ENCODE data around the gene PLCG2. TPM values are rescaled to one million over a fixed set of nuclear protein-coding genes. Genes with fewer than 3 reads are reported as not detected.

The PLCG2 gene
- total RNA-seq, 1 donor from 2014 or later: 8.4 TPM

- Histone ChIP-seq H3K27me3 (ENCODE audit: control insufficient read depth in 3 of 3, insufficient read depth in 3 of 3, low read length in 3 of 3) (peaks cover 0 to 3% (median 0%) of the 10 kb centered on the region in 3 donors), H3K9me3 (ENCODE audit: control insufficient read depth in 3 of 3, low read length in 3 of 3) (no peaks in the 10 kb centered on the region), H3K4me1 (ENCODE audit: control insufficient read depth in 3 of 3, insufficient read depth in 3 of 3, low read length in 3 of 3) (peaks cover 0 to 8% (median 2%) of the 10 kb centered on the region in 3 donors), H3K4me3 (ENCODE audit: low read length in 3 of 3) (no peak overlapping the region), H3K36me3 (ENCODE audit: control insufficient read depth in 3 of 3, insufficient read depth in 3 of 3, low read length in 3 of 3) (no peaks in the 10 kb centered on the region), H3K27ac (ENCODE audit: low read depth, low read length) (no peak overlapping the region), H3K9ac (ENCODE audit: low read depth in 1 of 3, low read length in 3 of 3) (no peak overlapping the region)
Observed at GRCh38 chr16:81832801-81833547, 53.9 kb downstream of the PLCG2 start.

GRCh38 chr16:81833751-81834150, 54.7 kb downstream of the PLCG2 start:
- no peak overlapping the region for H3K27ac ChIP-seq (ENCODE audit: low read depth, low read length)
- H3K4me1 ChIP-seq (ENCODE audit: control insufficient read depth in 3 of 3, insufficient read depth in 3 of 3, low read length in 3 of 3): peaks cover 0 to 8% (median 2%) of the 10 kb centered on the region in 3 donors
- H3K27me3 ChIP-seq (ENCODE audit: control insufficient read depth in 3 of 3, insufficient read depth in 3 of 3, low read length in 3 of 3): peaks cover 0 to 3% (median 0%) of the 10 kb centered on the region in 3 donors
- H3K9ac ChIP-seq (ENCODE audit: low read depth in 1 of 3, low read length in 3 of 3): no peak overlapping the region
- no peaks in the 10 kb centered on the region for H3K36me3 ChIP-seq (ENCODE audit: control insufficient read depth in 3 of 3, insufficient read depth in 3 of 3, low read length in 3 of 3)
- no peaks in the 10 kb centered on the region for H3K9me3 ChIP-seq (ENCODE audit: control insufficient read depth in 3 of 3, low read length in 3 of 3)
- H3K4me3 ChIP-seq (ENCODE audit: low read length in 3 of 3): no peak overlapping the region

GRCh38 chr16:81834868-81835267, 55.8 kb downstream of the PLCG2 start:
- H3K4me1 ChIP-seq (ENCODE audit: control insufficient read depth in 3 of 3, insufficient read depth in 3 of 3, low read length in 3 of 3): peaks cover 0 to 8% (median 2%) of the 10 kb centered on the region in 3 donors
- no peaks in the 10 kb centered on the region for H3K9me3 ChIP-seq (ENCODE audit: control insufficient read depth in 3 of 3, low read length in 3 of 3)
- no peak overlapping the region for H3K9ac ChIP-seq (ENCODE audit: low read depth in 1 of 3, low read length in 3 of 3)
- H3K4me3 ChIP-seq (ENCODE audit: low read length in 3 of 3): no peak overlapping the region
- no peaks in the 10 kb centered on the region for H3K36me3 ChIP-seq (ENCODE audit: control insufficient read depth in 3 of 3, insufficient read depth in 3 of 3, low read length in 3 of 3)
- H3K27ac ChIP-seq (ENCODE audit: low read depth, low read length): no peak overlapping the region
- H3K27me3 ChIP-seq (ENCODE audit: control insufficient read depth in 3 of 3, insufficient read depth in 3 of 3, low read length in 3 of 3): peaks cover 0 to 3% (median 0%) of the 10 kb centered on the region in 3 donors

- no peak overlapping the region for H3K4me3 ChIP-seq (ENCODE audit: low read length in 3 of 3)
- no peaks in the 10 kb centered on the region for H3K9me3 ChIP-seq (ENCODE audit: control insufficient read depth in 3 of 3, low read length in 3 of 3)
- no peaks in the 10 kb centered on the region for H3K36me3 ChIP-seq (ENCODE audit: control insufficient read depth in 3 of 3, insufficient read depth in 3 of 3, low read length in 3 of 3)
- H3K4me1 ChIP-seq (ENCODE audit: control insufficient read depth in 3 of 3, insufficient read depth in 3 of 3, low read length in 3 of 3): peaks cover 0 to 8% (median 2%) of the 10 kb centered on the region in 3 donors
- H3K27ac ChIP-seq (ENCODE audit: low read depth, low read length): no peak overlapping the region
- H3K9ac ChIP-seq (ENCODE audit: low read depth in 1 of 3, low read length in 3 of 3): no peak overlapping the region
- peaks cover 0 to 8% (median 3%) of the 10 kb centered on the region in 3 donors for H3K27me3 ChIP-seq (ENCODE audit: control insufficient read depth in 3 of 3, insufficient read depth in 3 of 3, low read length in 3 of 3)
Observed at GRCh38 chr16:81836279-81837054, 57.4 kb downstream of the PLCG2 start.

GRCh38 chr16:81837312-81837751, 58.2 kb downstream of the PLCG2 start:
- peaks cover 0 to 4% (median 2%) of the 10 kb centered on the region in 3 donors for H3K4me1 ChIP-seq (ENCODE audit: control insufficient read depth in 3 of 3, insufficient read depth in 3 of 3, low read length in 3 of 3)
- peaks cover 0 to 12% (median 3%) of the 10 kb centered on the region in 3 donors for H3K27me3 ChIP-seq (ENCODE audit: control insufficient read depth in 3 of 3, insufficient read depth in 3 of 3, low read length in 3 of 3)
- H3K9me3 ChIP-seq (ENCODE audit: control insufficient read depth in 3 of 3, low read length in 3 of 3): no peaks in the 10 kb centered on the region
- no peak overlapping the region for H3K9ac ChIP-seq (ENCODE audit: low read depth in 1 of 3, low read length in 3 of 3)
- H3K36me3 ChIP-seq (ENCODE audit: control insufficient read depth in 3 of 3, insufficient read depth in 3 of 3, low read length in 3 of 3): no peaks in the 10 kb centered on the region
- no peak overlapping the region for H3K27ac ChIP-seq (ENCODE audit: low read depth, low read length)
- H3K4me3 ChIP-seq (ENCODE audit: low read length in 3 of 3): no peak overlapping the region

GRCh38 chr16:81838794-81839193, 59.7 kb downstream of the PLCG2 start:
- Histone ChIP-seq H3K4me3 (ENCODE audit: low read length in 3 of 3) (no peak overlapping the region), H3K4me1 (ENCODE audit: control insufficient read depth in 3 of 3, insufficient read depth in 3 of 3, low read length in 3 of 3) (peaks cover 0 to 2% (median 0%) of the 10 kb centered on the region in 3 donors), H3K36me3 (ENCODE audit: control insufficient read depth in 3 of 3, insufficient read depth in 3 of 3, low read length in 3 of 3) (no peaks in the 10 kb centered on the region), H3K9ac (ENCODE audit: low read depth in 1 of 3, low read length in 3 of 3) (no peak overlapping the region), H3K27ac (ENCODE audit: low read depth, low read length) (no peak overlapping the region), H3K9me3 (ENCODE audit: control insufficient read depth in 3 of 3, low read length in 3 of 3) (no peaks in the 10 kb centered on the region), H3K27me3 (ENCODE audit: control insufficient read depth in 3 of 3, insufficient read depth in 3 of 3, low read length in 3 of 3) (peaks cover 0 to 11% (median 3%) of the 10 kb centered on the region in 3 donors)

- peaks cover 0 to 2% (median 0%) of the 10 kb centered on the region in 3 donors for H3K4me1 ChIP-seq (ENCODE audit: control insufficient read depth in 3 of 3, insufficient read depth in 3 of 3, low read length in 3 of 3)
- no peak overlapping the region for H3K9ac ChIP-seq (ENCODE audit: low read depth in 1 of 3, low read length in 3 of 3)
- peaks cover 0 to 11% (median 3%) of the 10 kb centered on the region in 3 donors for H3K27me3 ChIP-seq (ENCODE audit: control insufficient read depth in 3 of 3, insufficient read depth in 3 of 3, low read length in 3 of 3)
- no peak overlapping the region for H3K4me3 ChIP-seq (ENCODE audit: low read length in 3 of 3)
- no peak overlapping the region for H3K27ac ChIP-seq (ENCODE audit: low read depth, low read length)
- peaks cover 0 to 4% (median 0%) of the 10 kb centered on the region in 3 donors for H3K9me3 ChIP-seq (ENCODE audit: control insufficient read depth in 3 of 3, low read length in 3 of 3)
- no peaks in the 10 kb centered on the region for H3K36me3 ChIP-seq (ENCODE audit: control insufficient read depth in 3 of 3, insufficient read depth in 3 of 3, low read length in 3 of 3)
Observed at GRCh38 chr16:81841722-81842121, 62.6 kb downstream of the PLCG2 start.

GRCh38 chr16:81842564-81843242, 63.6 kb downstream of the PLCG2 start:
- Histone ChIP-seq H3K9me3 (ENCODE audit: control insufficient read depth in 3 of 3, low read length in 3 of 3) (peaks cover 0 to 4% (median 0%) of the 10 kb centered on the region in 3 donors), H3K4me3 (ENCODE audit: low read length in 3 of 3) (no peak overlapping the region), H3K4me1 (ENCODE audit: control insufficient read depth in 3 of 3, insufficient read depth in 3 of 3, low read length in 3 of 3) (no peaks in the 10 kb centered on the region), H3K27ac (ENCODE audit: low read depth, low read length) (no peak overlapping the region), H3K27me3 (ENCODE audit: control insufficient read depth in 3 of 3, insufficient read depth in 3 of 3, low read length in 3 of 3) (peaks cover 0 to 11% (median 3%) of the 10 kb centered on the region in 3 donors), H3K9ac (ENCODE audit: low read depth in 1 of 3, low read length in 3 of 3) (no peak overlapping the region), H3K36me3 (ENCODE audit: control insufficient read depth in 3 of 3, insufficient read depth in 3 of 3, low read length in 3 of 3) (no peaks in the 10 kb centered on the region)

GRCh38 chr16:81843243-81843582, 64.1 kb downstream of the PLCG2 start:
- H3K27me3 ChIP-seq (ENCODE audit: control insufficient read depth in 3 of 3, insufficient read depth in 3 of 3, low read length in 3 of 3): peaks cover 0 to 11% (median 3%) of the 10 kb centered on the region in 3 donors
- H3K4me1 ChIP-seq (ENCODE audit: control insufficient read depth in 3 of 3, insufficient read depth in 3 of 3, low read length in 3 of 3): no peaks in the 10 kb centered on the region
- no peak overlapping the region for H3K27ac ChIP-seq (ENCODE audit: low read depth, low read length)

More at GRCh38 chr16:81843243-81843582, 64.1 kb downstream of the PLCG2 start:
- Histone ChIP-seq H3K4me3 (ENCODE audit: low read length in 3 of 3) (no peak overlapping the region), H3K36me3 (ENCODE audit: control insufficient read depth in 3 of 3, insufficient read depth in 3 of 3, low read length in 3 of 3) (no peaks in the 10 kb centered on the region), H3K9ac (ENCODE audit: low read depth in 1 of 3, low read length in 3 of 3) (no peak overlapping the region), H3K9me3 (ENCODE audit: control insufficient read depth in 3 of 3, low read length in 3 of 3) (peaks cover 0 to 4% (median 0%) of the 10 kb centered on the region in 3 donors)

All from skeletal muscle tissue (tissue), 4 donors.